ENCODE results near the gene TMEM208.
A peak's percentile ranks its signal among the peaks of the same experiment; 100 is the strongest.

The TMEM208 gene
- total RNA-seq = 6.7 to 68.7 (median 24.7) reads per million in 9 experiments

GRCh38 chr16:67226804-67227566 is at the start of gene TMEM208:
Gene TMEM208, plus strand, starts transcription at chr16:67227130. Its CDS starts 89 bp downstream, at chr16:67227219.
- H3K4me1 Mint-ChIP-seq (ENCODE audit: low read depth in 2 of 2) = peaks cover 28 to 34% of the 10 kb centered on the region in 2 donors
- H3K27ac Mint-ChIP-seq = peak within 1 kb of the TSS; percentile 97 to 98
- H3K9me3 Mint-ChIP-seq = no peaks in the 10 kb centered on the region
- DNase-seq (peak; percentile 98 to 99 (median 98)), ATAC-seq (replicated peaks) (peak; percentile 95)
- peak within 1 kb of the TSS; percentile 97 to 99 for H3K4me3 Mint-ChIP-seq
- H3K27me3 Mint-ChIP-seq = no peaks in the 10 kb centered on the region
- peaks cover 54% of the 10 kb centered on the region for H3K36me3 Mint-ChIP-seq (ENCODE audit: insufficient read depth)

- H3K9me3 Mint-ChIP-seq = no peaks in the 10 kb centered on the region
- DNase-seq (peak in 2 of 3 experiments; percentile 44 to 50), ATAC-seq (replicated peaks) (peak; percentile 62)
- peak overlapping the region; percentile 26 to 61 for H3K4me3 Mint-ChIP-seq
- H3K4me1 Mint-ChIP-seq (ENCODE audit: low read depth in 2 of 2) = peaks cover 22 to 24% of the 10 kb centered on the region in 2 donors
- no peak overlapping the region for H3K27ac Mint-ChIP-seq
- no peaks in the 10 kb centered on the region for H3K36me3 Mint-ChIP-seq (ENCODE audit: insufficient read depth)
- no peaks in the 10 kb centered on the region for H3K27me3 Mint-ChIP-seq
Observed at GRCh38 chr16:67177743-67178699, 48.9 kb upstream of the TMEM208 start.

- Mint-ChIP-seq H3K36me3 (ENCODE audit: insufficient read depth) (no peaks in the 10 kb centered on the region), H3K4me1 (ENCODE audit: low read depth in 2 of 2) (peaks cover 10 to 12% of the 10 kb centered on the region in 2 donors), H3K27ac (no peak overlapping the region), H3K27me3 (no peaks in the 10 kb centered on the region), H3K9me3 (no peaks in the 10 kb centered on the region), H3K4me3 (no peak overlapping the region)
- DNase-seq (no peak), ATAC-seq (replicated peaks) (no peak)
Observed at GRCh38 chr16:67179421-67180080, 47.4 kb upstream of the TMEM208 start.

- H3K9me3 Mint-ChIP-seq = no peaks in the 10 kb centered on the region
- no peak for DNase-seq
- H3K4me1 Mint-ChIP-seq (ENCODE audit: low read depth in 2 of 2) = peaks cover 11 to 17% of the 10 kb centered on the region in 2 donors
- H3K4me3 Mint-ChIP-seq = no peak overlapping the region
- peaks cover 2% of the 10 kb centered on the region for H3K36me3 Mint-ChIP-seq (ENCODE audit: insufficient read depth)
- no peak for ATAC-seq (replicated peaks)
- H3K27ac Mint-ChIP-seq = no peak overlapping the region
- no peaks in the 10 kb centered on the region for H3K27me3 Mint-ChIP-seq
Observed at GRCh38 chr16:67180166-67180565, 46.8 kb upstream of the TMEM208 start.

- Mint-ChIP-seq H3K4me3 (no peak overlapping the region), H3K27me3 (no peaks in the 10 kb centered on the region), H3K36me3 (ENCODE audit: insufficient read depth) (peaks cover 5% of the 10 kb centered on the region), H3K9me3 (no peaks in the 10 kb centered on the region), H3K27ac (no peak overlapping the region), H3K4me1 (ENCODE audit: low read depth in 2 of 2) (peaks cover 17 to 22% of the 10 kb centered on the region in 2 donors)
- ATAC-seq (replicated peaks) (no peak), DNase-seq (no peak)
Observed at GRCh38 chr16:67181346-67181745, 45.6 kb upstream of the TMEM208 start.

GRCh38 chr16:67182288-67182687 is 44.6 kb upstream of the TMEM208 start:
- Mint-ChIP-seq H3K9me3 (no peaks in the 10 kb centered on the region), H3K4me3 (no peak overlapping the region), H3K4me1 (ENCODE audit: low read depth in 2 of 2) (peaks cover 12 to 21% of the 10 kb centered on the region in 2 donors), H3K27me3 (no peaks in the 10 kb centered on the region), H3K27ac (no peak overlapping the region), H3K36me3 (ENCODE audit: insufficient read depth) (peaks cover 5% of the 10 kb centered on the region)
- ATAC-seq (replicated peaks) (no peak), DNase-seq (no peak)

- Mint-ChIP-seq H3K9me3 (no peaks in the 10 kb centered on the region), H3K36me3 (ENCODE audit: insufficient read depth) (peaks cover 5% of the 10 kb centered on the region), H3K27me3 (no peaks in the 10 kb centered on the region), H3K4me3 (no peak overlapping the region), H3K4me1 (ENCODE audit: low read depth in 2 of 2) (peaks cover 7 to 15% of the 10 kb centered on the region in 2 donors), H3K27ac (no peak overlapping the region)
- DNase-seq (no peak), ATAC-seq (replicated peaks) (no peak)
Observed at GRCh38 chr16:67183284-67183626, 43.7 kb upstream of the TMEM208 start.

- peak; percentile 93 for ATAC-seq (replicated peaks)
- Mint-ChIP-seq H3K4me1 (ENCODE audit: low read depth in 2 of 2) (peaks cover 7 to 13% of the 10 kb centered on the region in 2 donors), H3K36me3 (ENCODE audit: insufficient read depth) (peaks cover 5% of the 10 kb centered on the region), H3K27ac (peak within 1 kb of the TSS in 1 of 2 donors; percentile 90), H3K4me3 (no peak within 1 kb of the TSS), H3K9me3 (no peaks in the 10 kb centered on the region), H3K27me3 (no peaks in the 10 kb centered on the region)
- peak; percentile 89 to 93 (median 89) for DNase-seq
Observed at GRCh38 chr16:67183627-67184452, 43.1 kb upstream of the TMEM208 start, which contains the start of gene MATCAP1. Gene MATCAP1, minus strand, starts transcription at chr16:67183963. Its CDS starts 3,353 bp downstream, at chr16:67180610.

- Mint-ChIP-seq H3K9me3 (no peaks in the 10 kb centered on the region), H3K36me3 (ENCODE audit: insufficient read depth) (peaks cover 5% of the 10 kb centered on the region), H3K4me1 (ENCODE audit: low read depth in 2 of 2) (peaks cover 7 to 11% of the 10 kb centered on the region in 2 donors), H3K27ac (peak overlapping the region in 1 of 2 donors; percentile 90), H3K4me3 (no peak overlapping the region), H3K27me3 (no peaks in the 10 kb centered on the region)
- DNase-seq = no peak
- ATAC-seq (replicated peaks) = peak; percentile 4
Observed at GRCh38 chr16:67184453-67184994, 42.4 kb upstream of the TMEM208 start.

GRCh38 chr16:67184995-67185650 is 41.8 kb upstream of the TMEM208 start:
- Mint-ChIP-seq H3K27me3 (no peaks in the 10 kb centered on the region), H3K4me3 (no peak overlapping the region), H3K9me3 (no peaks in the 10 kb centered on the region), H3K27ac (peak overlapping the region; percentile 82 to 90), H3K4me1 (ENCODE audit: low read depth in 2 of 2) (peaks cover 7 to 11% of the 10 kb centered on the region in 2 donors), H3K36me3 (ENCODE audit: insufficient read depth) (peaks cover 5% of the 10 kb centered on the region)
- DNase-seq (peak; percentile 85 to 89 (median 87)), ATAC-seq (replicated peaks) (peak; percentile 29)

- Mint-ChIP-seq H3K27me3 (no peaks in the 10 kb centered on the region), H3K4me3 (no peak overlapping the region), H3K36me3 (ENCODE audit: insufficient read depth) (peaks cover 5% of the 10 kb centered on the region), H3K9me3 (no peaks in the 10 kb centered on the region), H3K27ac (peak overlapping the region; percentile 82 to 90), H3K4me1 (ENCODE audit: low read depth in 2 of 2) (peaks cover 7 to 11% of the 10 kb centered on the region in 2 donors)
- no peak for DNase-seq
- ATAC-seq (replicated peaks) = no peak
Observed at GRCh38 chr16:67185651-67186134, 41.2 kb upstream of the TMEM208 start.

- peaks cover 11 to 13% of the 10 kb centered on the region in 2 donors for H3K4me1 Mint-ChIP-seq (ENCODE audit: low read depth in 2 of 2)
Observed at GRCh38 chr16:67186550-67186950, 40.4 kb upstream of the TMEM208 start.

More at GRCh38 chr16:67186550-67186950, 40.4 kb upstream of the TMEM208 start:
- DNase-seq (no peak), ATAC-seq (replicated peaks) (no peak)
- Mint-ChIP-seq H3K27ac (no peak overlapping the region), H3K36me3 (ENCODE audit: insufficient read depth) (peaks cover 7% of the 10 kb centered on the region), H3K9me3 (no peaks in the 10 kb centered on the region), H3K27me3 (no peaks in the 10 kb centered on the region), H3K4me3 (no peak overlapping the region)
